NCI-H1092 treated with DMSO at 0.1 percent for 48 hours (cell line): ENCODE data around the gene SLC35D2.
"Not testable (repeated sequence)": the region's sequence is repeated elsewhere in the genome, so short reads cannot be mapped to it uniquely, and the experiment has no call there.

ENCODE experiments used
- DNase-seq: peaks from one replicate; lab custom pipeline; 2025; lab: John Stamatoyannopoulos, UW

Gene SLC35D2

DNA sequence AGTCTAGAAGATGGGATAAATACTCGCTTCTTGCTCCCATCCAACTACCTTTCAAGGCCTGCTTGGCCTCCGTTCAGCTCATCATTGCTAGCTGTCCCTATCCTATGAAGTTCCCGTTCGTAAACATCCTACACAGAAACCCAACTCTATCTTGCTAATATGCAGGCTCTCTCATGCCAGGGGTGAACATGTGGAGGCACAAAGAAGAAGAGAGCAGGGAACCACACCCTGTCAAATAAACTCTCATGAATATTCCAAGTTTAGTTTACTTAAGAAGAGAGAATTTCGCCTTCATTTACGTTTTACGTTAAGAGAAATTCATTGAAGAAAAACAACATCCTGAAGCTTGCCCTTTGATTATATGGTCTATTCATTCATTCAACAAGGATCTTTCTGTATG, 73.7 kb downstream of the SLC35D2 start:
- DNase-seq: no peak

DNA sequence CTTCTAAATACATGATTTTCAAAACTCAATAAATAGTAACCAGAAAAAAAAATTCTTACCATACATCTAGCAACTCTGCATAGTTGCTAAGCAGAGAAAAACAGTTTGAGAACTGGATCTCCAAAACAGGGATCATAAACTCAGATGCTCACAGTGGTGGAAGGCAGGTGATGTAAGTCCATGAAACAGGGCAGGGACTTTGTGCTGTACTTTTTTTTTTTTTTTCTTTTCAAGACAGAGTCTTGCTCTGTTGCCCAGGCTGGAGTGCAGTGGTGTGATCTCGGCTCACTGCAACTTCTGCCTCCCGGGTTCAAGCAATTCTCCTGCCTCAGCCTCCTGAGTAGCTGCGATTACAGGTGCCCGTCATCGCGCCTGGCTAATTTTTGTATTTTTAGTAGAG, 76.6 kb downstream of the SLC35D2 start:
- DNase-seq: not testable (repeated sequence)

DNA sequence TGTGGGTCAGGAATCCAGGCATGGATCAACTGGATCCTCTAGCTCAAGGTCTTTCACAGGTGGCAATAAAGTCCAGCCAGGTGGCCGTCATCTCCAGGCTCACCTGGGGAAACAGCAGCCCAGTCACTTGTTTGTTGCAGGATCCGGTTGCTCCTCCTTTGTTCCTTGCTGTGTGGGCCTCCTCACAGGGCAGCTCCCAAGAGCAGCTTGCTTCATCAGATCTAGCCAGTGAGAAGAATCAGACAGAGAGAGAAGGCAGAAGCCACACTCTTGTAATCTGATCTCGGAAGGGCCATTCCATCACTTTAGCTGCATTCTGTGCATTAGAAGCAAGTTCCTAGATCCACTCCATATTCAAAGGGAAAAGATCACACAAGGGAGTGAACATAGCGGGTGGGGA, 78.3 kb downstream of the SLC35D2 start:
- no peak for DNase-seq

DNA sequence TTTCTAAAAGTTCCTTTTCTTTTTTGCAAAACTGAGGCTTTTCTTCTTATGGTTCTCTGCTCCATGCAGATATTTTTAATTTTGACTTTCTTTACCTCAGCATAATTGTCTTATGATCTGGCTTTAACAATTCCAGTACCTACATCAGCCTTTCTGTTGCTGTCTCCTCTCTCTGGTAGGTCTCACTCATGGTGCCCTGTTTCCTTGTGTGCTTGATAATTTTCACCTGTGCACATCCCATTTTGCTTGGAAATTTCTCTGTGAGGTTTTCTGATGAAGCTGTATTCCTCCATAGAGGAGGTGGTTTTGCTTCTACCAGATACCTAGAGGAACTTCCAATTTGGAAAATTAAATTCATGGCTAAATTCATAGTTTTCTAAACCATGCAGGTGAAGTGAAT, 79.3 kb downstream of the SLC35D2 start:
- no peak for DNase-seq

DNA sequence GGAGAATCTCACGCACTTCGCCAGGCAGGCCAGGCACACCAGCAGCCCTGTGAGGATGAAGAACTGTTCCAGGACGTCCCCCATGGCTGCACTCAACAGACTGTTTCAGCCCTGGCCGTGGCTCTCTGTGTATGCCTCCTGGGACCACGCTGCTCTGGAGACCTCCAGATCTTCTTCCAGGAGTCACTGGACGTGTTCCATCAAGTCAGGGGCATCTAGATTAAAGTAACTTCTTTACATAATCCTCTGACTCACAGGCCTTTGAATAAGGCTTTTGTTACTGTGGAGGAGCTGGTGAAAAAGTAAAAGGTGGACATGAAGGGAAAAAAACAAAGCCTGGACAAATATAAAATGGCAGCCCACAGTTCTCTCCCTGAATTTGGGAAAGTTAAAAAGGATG, 81.5 kb downstream of the SLC35D2 start, which contains the start of gene HSD17B3:
HSD17B3 (minus strand) TSS at position 156 of the 400 bp plus-strand sequence; CDS start at position 84, 72 bp downstream.
- DNase-seq: no peak

DNA sequence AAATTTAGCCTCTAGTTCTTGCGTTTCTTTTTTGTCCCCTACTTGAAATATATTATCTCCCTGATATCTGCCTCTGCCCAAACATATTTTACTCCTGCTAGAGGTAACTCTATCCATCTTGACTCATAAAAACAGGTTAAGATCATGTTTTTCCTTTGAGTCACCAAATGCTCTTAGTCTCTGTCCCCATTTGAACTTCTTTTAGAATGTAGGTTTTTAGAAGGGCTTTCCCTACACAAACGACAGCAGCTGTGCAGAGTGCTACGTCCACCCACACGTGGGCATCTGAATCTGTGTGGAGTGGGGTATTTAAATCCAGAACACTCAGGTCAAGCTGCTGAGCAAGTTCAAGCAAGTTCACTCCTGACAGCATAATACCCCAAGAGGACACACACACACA, 83.7 kb downstream of the SLC35D2 start:
- DNase-seq: no peak

DNA sequence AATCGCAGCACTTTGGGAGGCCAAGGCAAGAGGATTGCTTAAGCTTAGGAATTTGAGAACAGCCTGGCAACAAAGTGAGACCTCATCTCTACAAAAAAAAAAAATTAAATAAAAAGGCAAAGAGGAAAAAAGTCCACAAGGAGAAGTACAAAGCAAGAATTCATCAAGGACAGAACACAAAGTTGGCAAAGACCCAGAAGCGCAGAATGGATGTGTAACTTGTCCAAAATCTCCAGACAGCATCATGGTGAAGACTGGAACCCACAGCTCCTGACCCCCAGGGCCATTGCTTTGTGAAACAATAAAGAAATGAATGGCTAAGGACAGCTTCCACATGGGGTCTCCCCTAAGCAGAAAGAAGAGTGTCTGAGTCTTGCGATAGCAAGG, 89.4 kb downstream of the SLC35D2 start:
- DNase-seq: no peak

DNA sequence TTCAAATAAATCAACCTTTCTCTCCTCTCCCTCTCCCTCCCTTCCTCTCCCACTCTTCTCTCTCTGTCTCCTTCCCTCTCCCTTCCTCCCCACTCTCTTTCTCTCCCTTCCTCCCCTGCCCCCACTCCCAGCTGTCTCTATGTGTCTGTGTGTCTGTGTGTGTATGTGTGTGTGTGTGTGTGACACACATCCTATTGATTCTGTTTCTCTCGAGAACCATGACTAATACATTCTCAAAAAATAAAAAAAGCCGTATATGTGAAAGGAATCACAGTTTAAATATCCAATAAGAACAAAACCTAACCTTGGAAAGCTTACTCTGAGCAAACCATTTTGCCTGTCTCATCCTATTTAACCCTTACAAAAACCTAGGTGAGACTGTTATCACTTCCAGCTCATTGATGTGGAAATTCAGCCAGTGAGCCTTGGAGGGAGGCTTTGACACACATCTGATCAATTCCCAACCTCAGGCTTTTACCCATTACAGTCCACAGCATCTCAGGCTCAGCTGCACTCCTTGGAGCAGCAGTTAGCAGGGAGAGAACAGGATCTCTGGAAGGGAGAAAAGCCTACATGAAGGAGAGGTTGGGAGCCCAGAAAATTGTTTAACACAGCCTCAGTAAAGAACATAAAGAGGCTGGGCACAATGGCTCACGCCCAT, 89.9 kb downstream of the SLC35D2 start:
- DNase-seq: no peak

DNA sequence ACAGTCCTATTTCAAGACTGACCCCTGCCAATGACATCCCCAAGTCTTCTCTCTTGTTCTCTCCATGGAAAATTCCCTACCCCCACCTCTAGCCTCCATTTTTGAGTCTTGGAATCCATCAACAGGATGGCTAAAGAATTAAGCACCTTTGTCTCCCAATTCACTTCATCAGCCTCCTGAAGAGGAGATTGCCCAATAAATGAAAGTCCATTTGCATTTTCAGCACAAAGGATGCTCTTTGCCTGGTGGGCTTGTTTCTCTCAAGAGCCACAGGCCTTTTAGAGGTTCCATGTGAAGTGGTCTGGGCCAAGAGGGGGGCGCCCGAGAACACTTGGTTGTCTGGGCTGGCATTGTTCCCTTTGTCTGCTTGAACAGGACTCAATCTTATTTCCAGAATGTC, 94.1 kb downstream of the SLC35D2 start:
- DNase-seq: no peak

DNA sequence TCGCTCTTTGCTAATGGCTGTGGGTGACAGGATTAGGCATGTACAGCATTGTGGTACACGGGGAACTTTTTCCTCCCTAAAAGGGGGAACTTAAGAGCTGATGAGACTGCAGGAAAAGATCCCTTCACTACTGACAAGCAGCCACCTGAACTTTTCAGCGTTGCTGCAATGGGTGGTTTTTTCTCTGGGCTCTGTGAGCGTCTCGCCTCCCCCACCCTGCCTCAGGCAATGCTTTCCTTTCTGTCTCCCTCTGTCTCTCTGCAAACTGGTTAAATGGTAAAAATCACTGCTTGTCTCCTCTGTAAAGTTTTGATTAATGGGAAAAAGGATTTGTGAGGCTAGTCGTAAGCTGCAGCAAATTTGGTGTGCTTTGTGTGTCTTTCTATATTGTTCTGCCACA, 101.9 kb downstream of the SLC35D2 start:
- DNase-seq: no peak

DNA sequence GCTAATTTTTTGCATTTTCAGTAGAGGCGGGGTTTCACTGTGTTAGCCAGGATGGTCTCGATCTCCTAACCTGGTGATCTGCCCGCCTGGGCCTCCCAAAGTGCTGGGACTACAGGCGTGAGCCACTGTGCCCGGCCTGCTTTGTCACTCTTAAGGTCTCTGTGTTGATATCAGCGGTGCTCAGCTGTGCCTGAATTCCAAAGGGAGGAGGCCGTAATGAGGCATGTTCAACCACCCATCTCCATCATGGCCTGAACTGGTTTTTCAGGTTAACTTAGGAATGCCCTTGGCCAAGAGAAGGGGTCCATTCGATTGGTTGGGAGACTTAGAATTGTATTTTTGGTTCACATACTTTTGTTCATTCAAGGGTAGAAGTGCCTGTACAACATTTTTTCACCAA, 103.6 kb downstream of the SLC35D2 start:
- no peak for DNase-seq

DNA sequence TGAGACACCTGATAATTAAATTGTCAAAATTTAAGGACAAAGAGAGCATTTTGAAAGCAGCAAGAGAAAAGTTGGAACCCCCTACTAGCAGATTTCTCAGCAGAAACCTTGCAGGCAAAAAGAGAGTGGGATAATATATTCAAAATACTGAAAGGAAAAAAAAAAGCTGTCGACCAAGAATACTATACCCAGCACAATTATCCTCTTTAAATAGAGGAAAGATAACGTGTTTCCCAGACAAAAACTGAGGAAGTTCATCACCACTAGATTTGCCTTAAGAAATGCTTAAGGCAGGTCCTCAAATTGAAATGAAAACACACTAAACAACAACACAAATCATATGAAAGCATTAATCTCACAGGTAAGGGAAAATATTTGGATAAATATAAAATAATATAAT, 108.6 kb downstream of the SLC35D2 start:
- no peak for DNase-seq
